Nephron progenitor cell (in vitro differentiated cells): ENCODE results near the gene UQCRQ.

Source experiments
- DNase-seq: peaks from one replicate; pipeline ENCODE4 v3.0.0; 2021
- H3K27ac Mint-ChIP-seq: 2 replicates; pipeline ENCODE4 v1.8.0; 2021; ENCODE audit warnings: mild to moderate bottlenecking, moderate library complexity, mixed read lengths
- H3K27me3 Mint-ChIP-seq: 2 replicates; pipeline ENCODE4 v1.8.0; 2021; ENCODE audit warnings: mild to moderate bottlenecking, low read depth, mixed read lengths; ENCODE audit not compliant: poor library complexity
- H3K36me3 Mint-ChIP-seq: 2 replicates; pipeline ENCODE4 v1.8.0; 2021; ENCODE audit warnings: low read depth, mixed read lengths
- H3K4me1 Mint-ChIP-seq: 2 replicates; pipeline ENCODE4 v1.8.0; 2021; ENCODE audit warnings: mixed read lengths
- H3K4me3 Mint-ChIP-seq: 2 replicates; pipeline ENCODE4 v1.8.0; 2021; ENCODE audit warnings: mild to moderate bottlenecking, moderate library complexity, mixed read lengths
- H3K9me3 Mint-ChIP-seq: 2 replicates; pipeline ENCODE4 v1.8.0; 2021; ENCODE audit warnings: mild to moderate bottlenecking, moderate library complexity, mixed read lengths
- CTCF ChIP-seq: fragments of 200-600 bp; sonication (generic); IDR thresholded peaks from 2 replicates; pipeline ENCODE4 v1.5.0; 2021; ENCODE audit warnings: antibody characterized with exemption

Gene UQCRQ

GRCh38 chr5:132856011-132856410 lies 10.4 kb upstream of the UQCRQ start:
- Mint-ChIP-seq H3K4me3 (no peak overlapping the region), H3K4me1 (no peaks in the 10 kb centered on the region), H3K9me3 (no peaks in the 10 kb centered on the region), H3K27ac (no peak overlapping the region), H3K27me3 (peaks cover 28% of the 10 kb centered on the region), H3K36me3 (no peaks in the 10 kb centered on the region)
- no peak for DNase-seq
- TF ChIP-seq CTCF, result no peak

- Mint-ChIP-seq H3K9me3 (no peaks in the 10 kb centered on the region), H3K4me3 (no peak overlapping the region), H3K36me3 (no peaks in the 10 kb centered on the region), H3K27ac (no peak overlapping the region), H3K27me3 (peaks cover 41% of the 10 kb centered on the region), H3K4me1 (no peaks in the 10 kb centered on the region)
- no peak for TF ChIP-seq CTCF
- DNase-seq, result no peak
These were observed 6.5 kb upstream of the UQCRQ start for GRCh38 chr5:132859889-132860437.

GRCh38 chr5:132860742-132861141 lies 5.7 kb upstream of the UQCRQ start:
- Mint-ChIP-seq H3K27ac (no peak overlapping the region), H3K4me3 (no peak overlapping the region)

DNA sequence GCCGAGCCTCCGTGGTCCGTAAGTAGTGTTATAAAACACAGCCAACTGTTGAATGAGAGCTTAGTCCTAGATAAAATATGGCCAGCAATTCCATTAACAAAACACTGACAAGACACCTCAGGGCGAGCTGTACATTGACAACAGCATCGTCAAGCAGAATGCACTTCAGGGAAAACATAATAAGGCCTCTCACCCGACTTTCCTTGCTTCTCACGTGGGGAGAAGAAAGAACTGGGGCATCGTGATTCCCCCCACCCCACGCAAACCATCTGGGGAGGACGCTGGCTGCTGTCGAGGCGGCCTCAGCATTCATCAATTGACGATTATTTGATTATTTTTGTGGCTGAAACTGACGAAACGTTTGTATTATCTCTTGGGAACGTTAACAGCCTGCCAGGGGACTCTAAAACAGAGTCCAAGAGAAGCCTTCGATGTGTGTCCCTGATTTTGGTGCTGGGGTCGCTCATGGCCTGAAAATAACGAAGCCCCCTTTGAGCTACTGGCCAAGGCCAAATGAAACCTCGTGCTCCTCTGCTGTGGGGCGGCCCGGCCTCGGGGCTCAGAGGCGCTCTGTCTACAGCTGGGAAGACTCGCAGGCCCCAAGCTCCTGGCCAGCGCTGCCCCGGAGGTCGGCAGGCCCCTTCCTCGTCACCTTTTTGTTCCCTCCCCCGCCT lies 637 bp upstream of the UQCRQ start:
- H3K36me3 Mint-ChIP-seq, result peaks cover 18% of the 10 kb centered on the region
- no peaks in the 10 kb centered on the region for H3K9me3 Mint-ChIP-seq
- H3K4me1 Mint-ChIP-seq, result peaks cover 27% of the 10 kb centered on the region
- H3K27ac Mint-ChIP-seq, result peak overlapping the region; percentile 100
- no peak for DNase-seq
- H3K4me3 Mint-ChIP-seq, result peak overlapping the region; percentile 100
- no peak for TF ChIP-seq CTCF
- peaks cover 18% of the 10 kb centered on the region for H3K27me3 Mint-ChIP-seq

More at GRCh38 chr5:132860742-132861141, 5.7 kb upstream of the UQCRQ start:
- Mint-ChIP-seq H3K27me3 (peaks cover 41% of the 10 kb centered on the region), H3K36me3 (no peaks in the 10 kb centered on the region), H3K9me3 (no peaks in the 10 kb centered on the region), H3K4me1 (peaks cover 7% of the 10 kb centered on the region)
- no peak for TF ChIP-seq CTCF
- no peak for DNase-seq

DNA sequence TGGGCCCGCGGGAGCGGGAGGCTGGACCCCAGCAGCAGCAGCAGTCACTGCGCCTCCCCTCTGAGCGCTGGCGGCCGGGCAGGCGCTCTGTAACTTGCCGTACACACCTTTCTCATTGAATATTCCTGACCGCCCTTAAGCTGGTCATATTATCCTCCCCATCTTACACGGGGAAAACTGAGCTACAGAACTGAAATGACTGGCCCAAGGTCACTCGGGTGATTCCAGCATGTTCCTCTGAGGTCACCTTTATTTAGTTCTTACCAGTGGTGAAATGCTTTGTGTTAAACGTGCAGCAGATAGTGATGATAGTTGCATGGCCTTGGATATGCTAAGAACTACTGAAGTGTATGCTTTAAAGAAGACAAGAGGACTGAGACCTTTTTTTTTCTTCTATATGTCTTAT lies 607 bp downstream of the UQCRQ start:
- Mint-ChIP-seq H3K4me1 (peaks cover 27% of the 10 kb centered on the region), H3K9me3 (no peaks in the 10 kb centered on the region), H3K27ac (peak overlapping the region; percentile 100), H3K27me3 (peaks cover 12% of the 10 kb centered on the region), H3K36me3 (peaks cover 18% of the 10 kb centered on the region), H3K4me3 (peak overlapping the region; percentile 100)
- DNase-seq, result no peak
- no peak for TF ChIP-seq CTCF

DNA sequence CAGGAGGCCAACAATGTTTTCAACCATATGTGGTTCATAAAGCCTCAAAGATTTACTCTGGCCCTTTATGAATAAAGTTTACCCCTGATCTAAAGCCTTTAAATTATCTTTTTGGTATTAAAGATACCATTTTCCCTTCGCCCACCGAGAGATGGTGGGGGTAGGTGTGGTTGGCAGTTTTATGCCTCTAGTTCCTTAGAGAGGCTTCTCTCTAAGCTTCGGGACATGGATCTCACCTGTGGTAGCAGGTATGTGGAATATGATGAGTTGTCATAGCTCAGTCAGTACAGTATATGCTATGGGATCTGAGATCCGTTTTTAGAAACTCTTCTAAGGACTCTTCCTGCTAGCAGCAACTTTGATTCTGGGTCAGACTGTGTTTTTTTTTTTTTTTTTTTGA lies 2.3 kb downstream of the UQCRQ start:
- H3K36me3 Mint-ChIP-seq, result peaks cover 18% of the 10 kb centered on the region
- peaks cover 3% of the 10 kb centered on the region for H3K27me3 Mint-ChIP-seq
- peaks cover 27% of the 10 kb centered on the region for H3K4me1 Mint-ChIP-seq
- no peak for DNase-seq
- peak overlapping the region; percentile 10 for H3K27ac Mint-ChIP-seq
- TF ChIP-seq CTCF, result no peak
- H3K4me3 Mint-ChIP-seq, result peak overlapping the region; percentile 100
- H3K9me3 Mint-ChIP-seq, result no peaks in the 10 kb centered on the region
